ENCODE data around the gene KLHL29. TPM values are rescaled to one million over a fixed set of nuclear protein-coding genes. Genes with fewer than 3 reads are reported as not detected.

KLHL29 gene
- total RNA-seq, 1 donor from 2014 or later: 17.5 TPM

- H3K9me3 Mint-ChIP-seq (ENCODE audit: unreplicated experiment): no peaks in the 10 kb centered on the region
- no peak for DNase-seq (ENCODE audit: low spot score)
- peaks cover 4% of the 10 kb centered on the region for H3K4me1 Mint-ChIP-seq (ENCODE audit: unreplicated experiment)
- peaks cover 15% of the 10 kb centered on the region for H3K27me3 Mint-ChIP-seq (ENCODE audit: unreplicated experiment)
- no peak for TF ChIP-seq CTCF (IDR thresholded peaks at IDR 0.05; ENCODE audit: unreplicated experiment)
- H3K36me3 Mint-ChIP-seq (ENCODE audit: low read depth, unreplicated experiment): peaks cover 16% of the 10 kb centered on the region
- H3K27ac Mint-ChIP-seq (ENCODE audit: unreplicated experiment): no peak overlapping the region
- H3K4me3 Mint-ChIP-seq (ENCODE audit: unreplicated experiment): peak overlapping the region; percentile 62
Observed at GRCh38 chr2:23692263-23692662, 307.3 kb downstream of the KLHL29 start.

GRCh38 chr2:23692851-23693605 lies 308.0 kb downstream of the KLHL29 start:
- Mint-ChIP-seq H3K36me3 (ENCODE audit: low read depth, unreplicated experiment) (peaks cover 22% of the 10 kb centered on the region), H3K4me1 (ENCODE audit: unreplicated experiment) (peaks cover 4% of the 10 kb centered on the region), H3K27me3 (ENCODE audit: unreplicated experiment) (peaks cover 12% of the 10 kb centered on the region), H3K27ac (ENCODE audit: unreplicated experiment) (no peak overlapping the region), H3K9me3 (ENCODE audit: unreplicated experiment) (no peaks in the 10 kb centered on the region), H3K4me3 (ENCODE audit: unreplicated experiment) (no peak overlapping the region)
- no peak for TF ChIP-seq CTCF (IDR thresholded peaks at IDR 0.05; ENCODE audit: unreplicated experiment)
- DNase-seq (ENCODE audit: low spot score): no peak

GRCh38 chr2:23693606-23693951 lies 308.6 kb downstream of the KLHL29 start:
- Mint-ChIP-seq H3K4me3 (ENCODE audit: unreplicated experiment) (no peak overlapping the region), H3K4me1 (ENCODE audit: unreplicated experiment) (peaks cover 4% of the 10 kb centered on the region), H3K27ac (ENCODE audit: unreplicated experiment) (no peak overlapping the region), H3K36me3 (ENCODE audit: low read depth, unreplicated experiment) (peaks cover 22% of the 10 kb centered on the region), H3K9me3 (ENCODE audit: unreplicated experiment) (no peaks in the 10 kb centered on the region), H3K27me3 (ENCODE audit: unreplicated experiment) (peaks cover 12% of the 10 kb centered on the region)
- TF ChIP-seq CTCF (IDR thresholded peaks at IDR 0.05; ENCODE audit: unreplicated experiment): no peak
- DNase-seq (ENCODE audit: low spot score): no peak

GRCh38 chr2:23694058-23695045 lies 309.4 kb downstream of the KLHL29 start:
- Mint-ChIP-seq H3K4me3 (ENCODE audit: unreplicated experiment) (peak overlapping the region; percentile 8), H3K9me3 (ENCODE audit: unreplicated experiment) (no peaks in the 10 kb centered on the region), H3K27ac (ENCODE audit: unreplicated experiment) (no peak overlapping the region), H3K27me3 (ENCODE audit: unreplicated experiment) (peaks cover 11% of the 10 kb centered on the region), H3K4me1 (ENCODE audit: unreplicated experiment) (peaks cover 4% of the 10 kb centered on the region), H3K36me3 (ENCODE audit: low read depth, unreplicated experiment) (peaks cover 23% of the 10 kb centered on the region)
- no peak for DNase-seq (ENCODE audit: low spot score)
- TF ChIP-seq CTCF (IDR thresholded peaks at IDR 0.05; ENCODE audit: unreplicated experiment): no peak

All from endothelial cell (in vitro differentiated cells).